Smooth muscle cell (in vitro differentiated cells): Measurements from ENCODE around the gene ATRN. TPM values are rescaled to one million over a fixed set of nuclear protein-coding genes. Genes with fewer than 3 reads are reported as not detected.

Experiments
- DNase-seq: peaks from one replicate; lab custom pipeline; 2025; ENCODE audit not compliant: unreplicated experiment; lab: John Stamatoyannopoulos, UW
- H2AFZ ChIP-seq: fragments of 200-600 bp; sonication (generic); 2 replicates; pipeline ENCODE4 v1.6.0; 2016; ENCODE audit warnings: antibody characterized with exemption, low read depth, mild to moderate bottlenecking
- H3F3A ChIP-seq: fragments of 200-600 bp; sonication (generic); 2 replicates; pipeline ENCODE4 v1.6.0; 2017; ENCODE audit warnings: antibody characterized with exemption, low read depth
- H3K27ac ChIP-seq: fragments of 200-600 bp; sonication (generic); 2 replicates; pipeline ENCODE4 v1.5.1; 2016; ENCODE audit warnings: low read depth, mild to moderate bottlenecking
- H3K27me3 ChIP-seq: fragments of 200-600 bp; sonication (generic); 2 replicates; pipeline ENCODE4 v1.6.1; 2016; ENCODE audit warnings: low read depth, mild to moderate bottlenecking
- H3K36me3 ChIP-seq: fragments of 200-600 bp; sonication (generic); 2 replicates; pipeline ENCODE4 v1.5.1; 2016; ENCODE audit warnings: low read depth
- H3K4me1 ChIP-seq: fragments of 200-600 bp; sonication (generic); 2 replicates; pipeline ENCODE4 v1.5.1; 2016; ENCODE audit warnings: low read depth
- H3K4me2 ChIP-seq: fragments of 200-600 bp; sonication (generic); 2 replicates; pipeline ENCODE4 v1.6.0; 2016; ENCODE audit warnings: mild to moderate bottlenecking
- H3K4me3 ChIP-seq: fragments of 200-600 bp; sonication (generic); 2 replicates; pipeline ENCODE4 v1.5.1; 2016; ENCODE audit warnings: mild to moderate bottlenecking
- H3K79me2 ChIP-seq: fragments of 200-600 bp; sonication (generic); 2 replicates; pipeline ENCODE4 v1.6.0; 2016; ENCODE audit warnings: low read depth, mild to moderate bottlenecking
- H3K9ac ChIP-seq: fragments of 200-600 bp; sonication (generic); 2 replicates; pipeline ENCODE4 v1.6.0; 2016; ENCODE audit warnings: low read depth
- H3K9me3 ChIP-seq: fragments of 200-600 bp; sonication (generic); replicated peaks from 2 replicates; pipeline ENCODE4 v1.5.1; 2016; ENCODE audit warnings: low read depth
- H4K20me1 ChIP-seq: fragments of 200-600 bp; sonication (generic); 2 replicates; pipeline ENCODE4 v1.6.0; 2016; ENCODE audit warnings: low read depth
- CTCF ChIP-seq: fragments of 200-600 bp; sonication (generic); IDR thresholded peaks from 2 replicates; pipeline ENCODE4 v1.5.1; 2017; ENCODE audit warnings: borderline replicate concordance, mild to moderate bottlenecking, antibody characterized with exemption; ENCODE audit not compliant: insufficient read depth, poor library complexity, severe bottlenecking
- WGBS: methylation state at CpG from one replicate; pipeline ENCODE4 v1.1.7; 2016; ENCODE audit warnings: low lambda C conversion rate; 5-methylcytosine and 5-hydroxymethylcytosine counted together
- polyA plus RNA-seq: library from polyadenylated mRNA; unstranded; fragments of >200 nt; fragmentation: Nextera tagmentation; extraction: Ambion mirVana; gene quantifications from 2 replicates; pipeline ENCODE4 v1.2.1, GENCODE V29; 2016
- total RNA-seq: library from RNA; depleted of rRNA; stranded (reverse); fragments of >200 nt; gene quantifications from 2 replicates; pipeline ENCODE4 v1.2.3, GENCODE V29; 2014

ATRN gene
- total and polyA plus RNA-seq, 2 experiments from 2014 or later = 17.9 to 44.0 TPM

GRCh38 chr20:3483309-3483708 is 12.5 kb downstream of the ATRN start:
- H3K27me3 ChIP-seq = no peaks in the 10 kb centered on the region
- peaks cover 3% of the 10 kb centered on the region for H3K9me3 ChIP-seq
- WGBS = 72% methylated on average over 3 of the region's 3 CpGs
- no peak overlapping the region for H3K4me3 ChIP-seq
- no peaks in the 10 kb centered on the region for H3K4me1 ChIP-seq
- H3K36me3 ChIP-seq = no peaks in the 10 kb centered on the region
- peaks cover 73% of the 10 kb centered on the region for H3K79me2 ChIP-seq
- H3K4me2 ChIP-seq = no peak overlapping the region
- no peak for TF ChIP-seq CTCF
- H3F3A ChIP-seq = no peaks in the 10 kb centered on the region
- no peak for DNase-seq
- H3K27ac ChIP-seq = no peak overlapping the region
- H3K9ac ChIP-seq = no peak overlapping the region
- peaks cover 70% of the 10 kb centered on the region for H4K20me1 ChIP-seq
- no peak overlapping the region for H2AFZ ChIP-seq

- H3K4me2 ChIP-seq = no peak overlapping the region
- no peaks in the 10 kb centered on the region for H3K4me1 ChIP-seq
- no peak for TF ChIP-seq CTCF
- no peak overlapping the region for H3K9ac ChIP-seq
- H2AFZ ChIP-seq = no peak overlapping the region
- peaks cover 76% of the 10 kb centered on the region for H3K79me2 ChIP-seq
- H3F3A ChIP-seq = no peaks in the 10 kb centered on the region
- H3K9me3 ChIP-seq = peaks cover 3% of the 10 kb centered on the region
- DNase-seq = no peak
- H3K36me3 ChIP-seq = no peaks in the 10 kb centered on the region
- H3K4me3 ChIP-seq = no peak overlapping the region
- no peak overlapping the region for H3K27ac ChIP-seq
- peaks cover 74% of the 10 kb centered on the region for H4K20me1 ChIP-seq
- 59% methylated on average over 1 of the region's 1 CpG for WGBS
- H3K27me3 ChIP-seq = no peaks in the 10 kb centered on the region
These were observed 13.0 kb downstream of the ATRN start for GRCh38 chr20:3483784-3484183.

GRCh38 chr20:3485913-3486312 is 15.1 kb downstream of the ATRN start:
- Histone ChIP-seq H3K27ac (no peak overlapping the region), H3K9ac (no peak overlapping the region), H3K27me3 (no peaks in the 10 kb centered on the region), H3K36me3 (no peaks in the 10 kb centered on the region), H3K9me3 (peaks cover 3% of the 10 kb centered on the region), H3K79me2 (peaks cover 73% of the 10 kb centered on the region), H2AFZ (no peak overlapping the region), H3K4me3 (no peak overlapping the region), H3K4me2 (no peak overlapping the region), H3F3A (no peaks in the 10 kb centered on the region), H4K20me1 (peaks cover 74% of the 10 kb centered on the region), H3K4me1 (no peaks in the 10 kb centered on the region)
- WGBS = 91% methylated on average over 1 of the region's 1 CpG
- DNase-seq = no peak
- TF ChIP-seq CTCF = no peak

- peaks cover 66% of the 10 kb centered on the region for H3K79me2 ChIP-seq
These were observed 16.0 kb downstream of the ATRN start for GRCh38 chr20:3486850-3487249.

More at GRCh38 chr20:3486850-3487249, 16.0 kb downstream of the ATRN start:
- peaks cover 3% of the 10 kb centered on the region for H3K9me3 ChIP-seq
- TF ChIP-seq CTCF = no peak
- DNase-seq = no peak
- no peaks in the 10 kb centered on the region for H3K27me3 ChIP-seq
- H3K36me3 ChIP-seq = no peaks in the 10 kb centered on the region
- H4K20me1 ChIP-seq = peaks cover 75% of the 10 kb centered on the region
- H3K27ac ChIP-seq = no peak overlapping the region
- H3K4me3 ChIP-seq = no peak overlapping the region
- no peak overlapping the region for H3K9ac ChIP-seq
- no peaks in the 10 kb centered on the region for H3K4me1 ChIP-seq
- H2AFZ ChIP-seq = no peak overlapping the region
- H3F3A ChIP-seq = no peaks in the 10 kb centered on the region
- WGBS = 90% methylated on average over 1 of the region's 1 CpG
- H3K4me2 ChIP-seq = no peak overlapping the region
